Measurements from ENCODE around the gene FBXO28.

The FBXO28 gene

DNA sequence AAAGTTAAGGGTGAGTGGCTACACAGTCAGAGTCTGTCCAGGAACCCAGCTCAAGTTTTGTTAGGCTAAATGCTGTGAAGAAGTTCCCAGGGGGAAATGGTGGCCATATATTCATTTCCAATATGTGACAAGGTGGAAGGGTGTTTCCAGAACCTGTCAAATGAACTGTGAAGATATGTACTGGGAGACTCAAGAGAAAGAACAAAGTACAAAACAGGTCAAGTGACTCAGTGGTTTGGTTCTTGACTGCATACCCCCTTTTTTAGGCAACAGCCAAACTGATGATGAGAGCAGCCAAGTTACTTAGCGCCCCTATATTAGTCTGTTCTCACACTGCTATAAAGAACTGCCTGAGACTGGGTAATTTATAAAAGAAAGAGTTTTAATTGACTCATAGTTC lies 18.6 kb upstream of the FBXO28 start:
- DNase-seq (ENCODE audit: low read depth in 2 of 2), result no peak

DNA sequence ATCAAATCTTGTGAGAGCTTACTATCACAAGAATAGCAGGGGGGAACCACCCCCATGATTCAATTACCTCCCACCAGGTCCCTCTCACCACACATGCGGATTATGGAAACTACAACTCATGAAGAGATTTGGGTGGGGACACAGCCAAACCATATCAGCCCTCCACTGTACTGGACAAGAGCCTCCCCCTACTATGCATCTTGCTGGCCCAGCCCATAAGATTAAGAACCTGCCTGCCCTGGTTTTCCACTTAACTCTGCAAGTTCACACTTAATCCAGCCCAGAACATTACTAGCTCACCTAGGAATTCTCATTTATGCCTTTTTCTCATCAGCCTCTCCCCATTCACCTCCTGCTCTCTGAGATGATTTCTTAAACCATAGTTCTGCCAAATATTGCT lies 18.0 kb upstream of the FBXO28 start:
- DNase-seq (ENCODE audit: low read depth in 2 of 2), result no peak

DNA sequence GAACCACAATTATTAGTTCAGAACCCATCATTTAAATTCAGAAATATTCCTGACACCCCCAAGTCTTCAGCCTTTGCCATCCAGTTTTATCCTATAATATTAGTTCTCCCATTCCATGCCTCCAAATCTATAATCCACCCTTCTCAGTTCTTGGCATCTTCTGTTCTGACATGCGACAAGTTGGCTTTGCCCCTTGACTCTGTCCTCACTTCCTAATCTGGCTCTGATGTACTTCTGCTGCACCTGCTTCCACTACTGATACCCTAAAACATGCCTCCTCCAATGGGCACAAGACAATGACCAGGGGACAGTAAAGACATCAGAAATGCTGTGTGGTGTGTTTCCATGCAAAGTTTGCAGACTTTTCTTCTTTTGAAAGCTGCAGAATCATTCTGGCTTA lies 17.1 kb upstream of the FBXO28 start:
- DNase-seq (ENCODE audit: low read depth in 2 of 2), result no peak

DNA sequence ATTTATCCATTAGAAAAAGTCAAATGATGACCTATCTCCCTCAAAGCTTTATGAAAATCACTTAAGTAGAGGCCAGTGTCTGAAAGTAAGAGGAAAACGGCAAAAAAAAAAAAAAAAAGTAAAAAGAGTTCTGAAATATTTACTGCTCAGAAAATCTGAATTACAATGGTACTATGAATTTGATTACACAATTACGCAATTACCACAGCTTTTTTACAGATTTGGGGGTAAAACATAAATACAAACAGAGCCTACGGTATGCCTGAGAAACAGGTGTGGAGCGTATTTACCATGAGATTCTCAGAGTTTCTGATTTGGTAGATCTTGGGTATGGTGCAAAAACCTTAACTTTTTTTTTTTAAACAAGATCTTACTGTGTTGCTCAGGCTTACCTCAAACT lies 15.9 kb upstream of the FBXO28 start:
- no peak for DNase-seq (ENCODE audit: low read depth in 2 of 2)

DNA sequence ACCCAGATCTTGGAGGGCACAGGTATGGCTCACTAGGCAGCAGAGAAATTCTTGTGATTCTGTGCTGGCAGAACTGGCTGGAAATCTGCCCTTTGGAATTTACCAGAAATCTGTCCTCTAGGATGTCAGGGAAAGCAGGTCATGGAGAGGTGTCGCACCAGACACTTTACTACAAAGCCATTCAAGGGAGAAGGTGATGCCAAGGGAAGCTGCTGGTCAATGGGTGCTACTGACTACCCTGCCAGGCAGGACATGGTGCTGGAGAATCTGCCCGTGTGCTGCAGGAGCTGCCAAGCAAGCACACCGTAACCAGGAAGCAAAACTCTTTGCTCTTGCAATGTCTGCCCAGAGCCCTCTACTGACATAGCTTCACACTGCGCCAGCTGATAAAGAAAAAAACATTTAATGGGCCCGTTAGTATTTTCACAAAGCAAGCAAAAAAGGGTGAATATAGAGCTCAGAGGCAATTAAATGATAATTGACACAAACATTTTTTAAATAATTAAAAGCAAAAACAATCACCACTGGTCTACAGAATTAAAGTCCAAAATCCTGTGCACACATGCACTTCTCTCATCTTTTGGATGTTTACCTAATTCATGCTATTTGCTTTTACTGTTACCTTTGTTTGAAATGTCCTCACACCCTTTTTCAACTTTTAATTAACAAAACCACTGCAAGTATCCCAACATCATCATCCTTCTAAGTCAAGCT lies 7.2 kb upstream of the FBXO28 start:
- no peak for DNase-seq (ENCODE audit: low read depth in 2 of 2)

DNA sequence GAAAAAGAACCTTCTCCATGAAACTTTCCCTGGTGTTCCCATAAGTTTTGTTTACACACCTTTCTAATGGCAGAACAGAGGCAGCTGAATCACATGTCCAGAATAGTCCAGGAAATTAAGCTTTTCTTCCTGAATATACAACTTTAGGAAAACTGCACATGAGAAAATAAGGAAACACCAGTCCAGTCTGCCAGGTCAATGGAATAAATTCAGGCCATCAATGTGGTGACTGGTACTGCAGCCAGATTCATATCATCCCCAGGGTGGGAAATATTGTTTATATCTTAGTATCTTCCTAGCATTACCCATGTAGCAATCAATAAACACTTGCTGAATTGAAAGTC lies 6.7 kb upstream of the FBXO28 start:
- no peak for DNase-seq (ENCODE audit: low read depth in 2 of 2)

DNA sequence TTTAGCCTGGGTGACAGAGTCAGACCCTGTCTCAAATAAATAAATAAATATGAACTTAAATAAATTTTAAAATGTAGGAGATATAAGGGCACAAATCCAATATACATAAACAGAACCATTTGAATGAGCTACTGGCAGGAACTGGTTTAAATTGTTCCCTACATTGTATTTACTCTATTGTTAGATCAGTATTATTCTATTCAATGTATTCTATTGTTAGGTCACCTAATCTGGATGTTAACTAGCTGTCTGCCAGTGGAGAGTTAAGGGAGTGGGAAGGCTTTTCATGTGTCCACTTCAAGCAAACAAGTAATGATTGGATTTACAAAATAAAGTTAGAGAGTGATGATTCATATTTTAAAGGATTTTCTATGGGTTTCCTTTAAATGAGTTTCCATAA lies 4.9 kb upstream of the FBXO28 start:
- DNase-seq (ENCODE audit: low read depth in 2 of 2), result no peak

DNA sequence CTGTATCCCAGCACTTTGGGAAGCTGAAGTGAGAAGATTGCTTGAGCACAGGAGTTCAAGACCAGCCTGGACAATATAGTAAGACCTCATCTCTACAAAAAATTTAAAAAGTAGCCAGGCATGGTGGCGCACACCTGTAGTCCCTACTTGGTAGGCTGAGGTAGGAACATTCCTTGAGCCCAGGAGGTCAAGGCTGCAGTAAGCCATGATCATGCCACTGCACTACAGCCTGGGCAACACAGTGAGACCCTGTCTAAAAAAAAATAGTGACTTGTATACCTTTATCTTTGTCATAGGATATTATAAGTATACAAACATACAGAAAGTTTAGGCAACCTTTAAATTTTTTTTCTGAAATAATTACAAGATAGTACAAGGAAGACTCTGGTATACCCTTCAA lies 3.9 kb upstream of the FBXO28 start:
- DNase-seq (ENCODE audit: low read depth in 2 of 2), result no peak

DNA sequence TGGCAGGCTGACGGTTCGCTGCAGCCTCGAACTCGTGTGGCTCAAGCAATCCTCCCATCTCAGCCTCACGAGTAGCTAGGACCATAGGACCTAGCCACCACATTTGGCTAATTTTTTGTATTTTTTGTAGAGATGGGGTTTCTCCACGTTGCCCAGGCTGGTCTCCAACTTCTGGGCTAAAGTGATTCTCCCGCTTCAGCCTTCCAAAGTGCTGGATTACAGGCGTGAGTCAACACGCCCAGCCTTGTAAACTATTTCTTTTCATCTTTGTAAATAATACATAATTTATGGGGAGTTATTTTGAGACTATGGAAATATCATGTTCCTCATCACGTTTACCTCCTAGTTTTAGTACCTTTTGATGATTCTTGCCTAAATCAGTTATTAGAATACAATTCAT lies 906 bp upstream of the FBXO28 start:
- no peak for DNase-seq (ENCODE audit: low read depth in 2 of 2)

DNA sequence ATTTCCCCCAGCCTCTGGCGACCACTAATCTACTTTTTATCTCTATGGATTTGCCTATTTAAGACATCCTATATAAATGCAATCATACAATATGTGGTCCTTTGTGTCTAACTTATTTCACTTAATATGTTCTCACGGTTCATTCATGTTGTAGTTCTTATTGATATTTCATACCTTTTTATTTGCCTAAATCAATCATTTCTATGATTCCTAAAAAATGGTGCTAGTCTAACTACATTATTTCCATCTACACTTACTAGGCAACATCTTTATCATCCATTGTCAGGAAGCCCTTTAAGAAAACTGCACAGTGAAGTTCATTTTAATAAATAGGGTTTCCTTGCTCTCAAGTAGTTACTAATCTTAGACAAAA lies 380 bp upstream of the FBXO28 start:
- DNase-seq (ENCODE audit: low read depth in 2 of 2), result no peak

DNA sequence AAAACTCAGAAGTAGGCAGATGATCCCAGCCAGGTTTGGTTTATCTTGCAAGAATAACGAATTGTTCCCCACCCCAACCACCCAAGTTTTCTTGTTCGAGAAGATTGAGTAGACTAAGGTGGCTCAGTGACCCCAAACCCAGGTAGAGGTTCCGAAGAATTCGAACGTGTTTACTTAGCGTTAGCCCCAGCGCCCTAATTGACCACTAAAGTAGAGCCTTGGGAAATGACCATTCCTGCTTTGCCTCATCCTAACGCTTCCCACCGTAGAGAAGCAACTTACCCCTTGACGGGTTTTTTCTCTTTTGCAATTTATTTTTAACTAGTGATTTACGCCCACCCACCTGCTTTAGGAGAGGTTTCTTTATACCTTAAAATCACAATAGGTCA lies 870 bp downstream of the FBXO28 start:
- no peak for DNase-seq (ENCODE audit: low read depth in 2 of 2)

DNA sequence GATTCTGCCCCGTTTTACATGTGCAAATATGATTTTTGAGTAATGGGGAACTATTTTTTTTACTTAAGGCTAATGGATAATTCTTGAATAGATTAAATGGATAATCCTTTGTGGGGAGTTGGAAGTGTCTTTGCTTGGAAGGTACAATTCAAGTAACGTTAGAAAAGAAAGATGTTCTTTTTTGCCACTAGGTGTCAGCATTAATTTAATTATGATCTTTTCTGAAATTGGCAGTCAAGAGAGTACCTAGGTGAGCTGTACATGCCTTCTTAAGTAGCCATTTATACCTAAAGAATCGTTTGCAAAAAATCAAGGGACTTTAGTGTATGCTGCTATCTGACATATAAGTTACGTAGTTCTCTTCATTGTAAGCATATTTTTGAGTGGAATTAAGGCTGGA lies 2.2 kb downstream of the FBXO28 start:
- no peak for DNase-seq (ENCODE audit: low read depth in 2 of 2)

DNA sequence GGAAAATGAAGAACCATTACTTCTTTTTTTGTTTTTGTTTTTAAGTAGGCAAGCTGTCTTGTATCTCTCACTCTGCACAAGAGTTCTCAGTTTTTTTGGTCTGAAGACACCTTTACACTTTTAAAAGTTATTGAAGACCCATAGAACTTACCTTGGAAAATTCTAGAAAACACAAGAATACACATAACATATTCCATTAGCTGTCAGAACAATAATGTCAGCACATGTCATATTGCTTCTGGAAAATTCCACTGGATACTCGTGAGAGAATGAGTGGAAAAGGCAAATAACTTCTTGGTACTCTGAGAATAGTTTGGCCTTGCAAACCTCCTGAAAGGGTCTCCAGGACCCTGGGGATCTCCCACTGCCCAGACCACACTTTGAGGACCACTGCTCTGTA lies 4.8 kb downstream of the FBXO28 start:
- DNase-seq (ENCODE audit: low read depth in 2 of 2), result no peak

DNA sequence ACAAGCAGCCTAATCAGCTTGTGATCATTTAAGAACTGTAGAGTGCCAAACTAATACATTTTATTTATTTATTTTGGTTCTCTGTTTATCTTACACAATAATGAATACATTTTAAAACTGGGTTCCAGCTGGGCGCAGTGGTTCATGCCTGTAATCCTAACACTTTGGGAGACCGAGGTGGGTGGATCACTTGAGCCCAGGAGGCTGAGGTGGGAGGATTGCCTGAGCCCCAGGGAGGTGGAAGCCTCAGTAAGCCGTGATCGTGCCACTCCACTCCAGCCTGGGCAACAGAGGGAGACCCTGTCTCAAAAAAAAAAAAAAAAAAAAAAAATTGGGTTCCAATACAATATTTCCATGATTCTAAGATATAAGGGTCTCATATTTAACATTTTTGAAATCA lies 9.2 kb downstream of the FBXO28 start:
- DNase-seq (ENCODE audit: low read depth in 2 of 2), result no peak

DNA sequence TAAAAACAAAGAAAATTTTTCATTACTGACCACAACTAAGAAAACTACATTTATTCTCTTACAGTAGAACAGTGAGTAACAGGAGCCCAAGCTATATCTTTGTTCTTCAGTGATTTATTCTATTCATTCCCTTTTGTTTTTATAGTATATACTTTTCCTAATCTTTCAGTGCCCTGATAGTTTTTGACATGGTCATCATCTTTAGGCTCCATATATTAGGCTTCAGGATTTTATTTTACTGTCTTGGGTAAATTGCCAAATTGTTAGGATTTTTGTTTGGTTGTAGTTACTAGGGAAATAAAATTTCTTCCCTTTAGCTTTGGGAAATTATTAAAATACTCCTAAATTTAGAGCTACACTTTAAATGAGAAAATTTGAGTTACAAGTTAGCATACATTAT lies 10.3 kb downstream of the FBXO28 start:
- no peak for DNase-seq (ENCODE audit: low read depth in 2 of 2)

DNA sequence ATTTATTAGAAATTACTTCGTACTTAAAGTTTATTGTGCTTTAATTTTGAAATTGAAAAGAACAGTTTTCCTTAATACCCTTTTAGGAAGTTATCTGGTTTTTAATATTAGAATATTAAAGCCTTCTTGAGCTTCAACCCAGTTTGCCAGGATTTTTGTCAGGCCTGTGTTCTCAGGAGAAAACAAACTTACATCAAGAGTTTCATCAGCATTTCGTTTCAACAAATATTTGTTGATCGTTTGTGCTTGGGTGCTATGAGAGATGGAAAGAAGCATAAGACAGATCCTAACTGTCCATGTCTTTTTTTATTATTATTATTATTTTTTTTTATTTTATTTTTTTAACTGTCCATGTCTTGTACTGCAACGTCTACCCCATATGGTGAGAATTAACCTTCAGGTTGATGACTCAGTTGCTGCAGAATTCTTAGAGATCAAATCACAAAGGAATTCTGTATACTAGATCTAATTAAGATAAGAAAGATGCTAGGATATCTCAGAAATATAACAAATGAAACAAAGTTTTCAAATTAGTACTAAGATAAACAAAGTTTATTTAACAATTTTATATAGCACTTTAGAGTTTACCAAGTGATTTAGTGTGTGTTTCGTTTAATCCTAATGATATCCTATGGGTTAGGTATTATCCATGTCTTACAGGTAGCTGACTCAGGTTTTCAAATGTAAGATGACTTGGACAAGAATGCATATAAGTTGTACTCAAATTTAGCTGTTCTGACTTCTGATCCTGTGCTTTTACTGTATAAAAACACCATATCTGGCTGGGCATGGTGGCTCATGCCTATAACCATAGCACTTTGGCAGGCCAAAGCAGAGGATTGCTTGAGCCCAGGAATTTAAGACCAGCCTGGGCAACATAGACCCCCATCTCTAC lies 14.3 kb downstream of the FBXO28 start:
- DNase-seq (ENCODE audit: low read depth in 2 of 2), result no peak

DNA sequence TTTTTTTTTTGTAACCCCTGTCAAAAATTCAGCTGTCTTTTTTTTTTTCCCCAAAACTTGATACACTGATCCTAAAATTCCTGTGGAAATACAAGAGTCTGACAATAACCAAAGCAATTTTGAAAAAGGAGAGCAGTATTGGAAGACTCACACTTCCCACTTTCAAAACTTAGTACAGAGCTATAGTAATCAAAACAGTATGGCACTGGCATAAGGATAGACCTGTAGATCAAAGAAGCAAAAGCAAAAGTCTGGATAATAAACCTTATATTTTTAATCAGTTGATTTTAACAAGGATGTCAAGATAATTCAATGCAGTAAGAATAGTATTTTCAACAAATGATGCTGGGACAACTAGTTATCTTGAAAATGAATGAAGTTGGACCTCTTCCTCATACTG lies 17.3 kb downstream of the FBXO28 start:
- DNase-seq (ENCODE audit: low read depth in 2 of 2), result no peak

DNA sequence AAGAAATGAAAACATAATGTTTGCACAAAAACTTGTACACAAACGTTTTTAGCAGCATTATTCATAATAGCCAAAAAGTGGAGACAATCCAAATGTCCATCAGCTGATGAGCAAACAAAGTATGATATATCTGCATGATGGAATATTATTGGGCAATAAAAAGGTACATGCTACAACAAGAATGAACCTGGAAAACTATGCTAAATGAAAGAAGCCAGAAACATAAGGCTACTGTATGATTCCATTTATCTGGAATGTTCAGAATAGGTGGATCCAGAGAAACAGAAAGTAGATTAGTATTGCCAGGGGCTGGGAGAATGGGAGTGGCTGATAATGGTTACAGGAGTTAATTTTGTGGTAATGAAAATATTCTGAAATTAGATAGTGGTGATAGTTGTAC lies 19.0 kb downstream of the FBXO28 start:
- no peak for DNase-seq (ENCODE audit: low read depth in 2 of 2)

DNA sequence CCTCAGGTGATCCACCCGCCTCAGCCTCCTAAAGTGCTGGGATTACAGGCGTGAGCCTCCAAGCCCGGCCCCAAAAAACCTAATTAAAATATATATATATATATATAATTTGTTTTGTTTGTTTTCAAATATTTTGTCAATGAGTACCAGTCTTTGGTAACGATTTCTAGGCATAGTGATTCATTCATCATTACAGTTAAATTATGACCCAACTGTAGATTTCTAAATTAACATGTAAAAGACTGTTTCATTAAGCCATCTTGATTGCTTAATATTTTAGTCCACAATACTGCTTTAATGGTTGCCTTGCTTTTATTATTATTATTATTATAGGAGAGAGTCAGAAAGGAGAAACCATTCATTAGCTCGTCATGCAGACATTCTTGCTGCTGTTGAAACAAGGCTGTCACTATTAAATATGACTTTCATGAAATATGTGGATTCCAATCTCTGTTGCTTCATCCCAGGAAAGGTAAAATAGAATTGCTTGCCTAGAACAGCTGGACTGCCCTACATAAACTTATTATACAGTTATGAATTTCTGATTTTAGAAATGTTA lies 19.9 kb downstream of the FBXO28 start:
- DNase-seq (ENCODE audit: low read depth in 2 of 2), result no peak

DNA sequence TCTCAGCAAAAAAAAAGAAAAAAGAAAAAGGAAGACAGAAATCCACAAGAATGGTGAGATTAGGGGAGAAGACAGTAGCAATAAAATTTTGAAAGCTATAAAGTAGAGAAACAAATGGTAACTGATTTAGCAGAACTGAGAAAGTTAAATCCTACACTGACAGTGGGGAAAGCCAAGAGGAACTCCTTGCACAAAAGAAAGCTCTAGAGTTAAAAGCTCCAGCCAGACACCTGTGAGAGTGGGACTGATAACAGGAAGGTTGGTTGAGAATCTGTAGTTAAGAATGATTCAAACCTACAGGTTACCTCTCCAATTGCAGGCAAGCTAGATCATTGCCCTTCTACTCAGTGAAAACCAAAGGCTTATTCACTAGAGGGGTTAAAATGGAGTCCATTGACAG lies 23.6 kb downstream of the FBXO28 start:
- DNase-seq (ENCODE audit: low read depth in 2 of 2), result no peak

DNA sequence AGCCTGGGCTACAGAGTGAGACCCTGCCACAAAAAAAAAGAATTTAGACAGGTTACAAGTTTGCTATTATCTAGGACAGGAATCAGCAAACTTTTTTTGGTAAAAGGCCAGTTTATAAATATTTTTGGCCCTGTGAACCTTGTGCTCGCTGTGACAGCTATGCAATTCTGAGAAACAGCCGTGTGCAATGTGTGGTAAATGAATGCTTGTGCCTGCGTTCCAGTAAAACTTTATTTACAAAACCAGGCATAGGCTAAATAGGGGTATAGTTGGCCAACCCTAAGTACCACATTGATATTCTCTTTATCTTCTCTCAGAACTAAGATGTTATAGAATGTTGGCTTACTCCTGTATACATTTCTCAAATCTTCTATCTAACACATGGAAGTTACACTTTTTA lies 24.3 kb downstream of the FBXO28 start:
- no peak for DNase-seq (ENCODE audit: low read depth in 2 of 2)

DNA sequence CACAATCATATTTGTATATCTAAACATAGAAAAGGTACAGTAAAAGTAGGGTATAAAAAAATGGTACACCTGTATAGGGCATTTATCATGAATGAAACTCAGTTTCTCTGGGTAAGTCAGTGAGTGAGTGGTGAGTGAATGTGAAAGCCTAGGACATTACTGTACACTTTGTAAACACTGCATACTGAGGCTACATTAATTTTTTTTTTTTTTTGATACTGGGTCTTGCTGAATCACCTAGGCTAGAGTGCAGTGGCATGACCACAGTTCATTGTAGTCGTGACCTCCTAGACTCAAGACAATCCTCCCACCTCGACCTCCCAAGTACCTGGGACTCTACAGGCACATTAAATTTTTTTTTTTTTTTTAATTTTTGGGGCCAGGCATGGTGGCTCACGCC lies 27.8 kb downstream of the FBXO28 start:
- no peak for DNase-seq (ENCODE audit: low read depth in 2 of 2)

DNA sequence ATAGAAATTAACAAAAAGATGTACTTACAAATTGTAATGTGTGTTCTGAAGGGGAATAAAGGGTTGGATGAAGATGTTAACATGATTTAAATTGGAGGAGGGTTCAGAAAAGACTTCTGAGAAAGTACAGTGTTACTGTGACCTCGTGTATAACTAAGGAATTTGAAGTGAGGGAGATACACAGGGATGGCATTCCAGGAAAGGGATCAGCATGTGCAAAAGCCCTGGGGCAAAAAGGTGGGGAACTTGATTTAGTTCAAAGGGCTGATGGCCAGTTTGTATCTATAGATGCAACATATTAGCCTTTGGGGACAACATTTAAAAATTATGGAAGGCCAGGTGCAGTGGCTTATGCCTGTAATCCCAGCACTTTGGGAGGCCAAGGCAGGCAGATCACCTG lies 35.8 kb downstream of the FBXO28 start:
- DNase-seq (ENCODE audit: low read depth in 2 of 2), result no peak
